ENCODE measurements around the gene MAPKAPK3.
"Not testable (repeated sequence)": the region's sequence is repeated elsewhere in the genome, so short reads cannot be mapped to it uniquely, and the experiment has no call there.

Gene MAPKAPK3

GRCh38 chr3:50656417-50657195, 39.7 kb downstream of the MAPKAPK3 start:
- no peak for DNase-seq (ENCODE audit: low spot score)

DNA sequence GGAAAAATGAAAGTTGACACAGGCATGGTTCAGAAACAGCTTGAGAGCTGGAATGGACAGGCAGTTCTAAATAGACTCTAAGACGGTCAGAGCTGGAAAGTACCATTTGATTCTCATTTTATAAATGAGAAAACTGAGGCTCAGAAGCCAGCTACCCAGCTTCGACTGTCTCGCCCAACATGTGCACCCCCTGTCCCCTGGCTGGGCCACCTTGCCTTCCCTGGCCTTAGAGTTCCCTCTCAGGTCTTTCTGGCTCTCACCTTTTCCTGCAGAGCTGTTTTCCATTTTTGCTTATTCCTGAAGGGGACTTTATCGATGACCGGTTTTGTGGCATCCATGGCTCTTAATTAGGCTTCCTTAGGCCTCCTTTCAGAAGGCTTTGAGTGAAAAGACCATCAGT, 40.5 kb downstream of the MAPKAPK3 start:
- no peak for DNase-seq (ENCODE audit: low spot score)

GRCh38 chr3:50657816-50658215, 40.9 kb downstream of the MAPKAPK3 start:
- DNase-seq (ENCODE audit: low spot score): no peak

DNA sequence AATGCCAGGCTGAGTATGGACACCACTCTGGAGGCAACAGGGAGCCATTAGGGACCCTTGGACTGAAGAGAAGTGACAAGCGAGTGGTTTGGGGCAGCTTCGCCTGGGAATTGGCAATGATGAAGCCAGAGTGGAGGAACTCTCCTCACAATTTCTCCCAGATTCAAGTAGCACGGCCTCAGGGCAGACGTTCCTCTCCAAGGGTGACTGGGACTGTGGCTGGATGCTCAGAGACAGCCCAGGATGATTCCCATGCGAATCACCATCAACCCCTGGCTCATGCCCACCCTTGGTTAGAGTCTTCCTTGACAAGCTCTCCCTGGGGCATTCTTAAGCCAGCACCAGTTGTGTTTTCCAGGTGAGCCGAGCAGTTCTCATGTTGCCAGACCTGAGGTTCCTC, 41.5 kb downstream of the MAPKAPK3 start:
- no peak for DNase-seq (ENCODE audit: low spot score)

DNA sequence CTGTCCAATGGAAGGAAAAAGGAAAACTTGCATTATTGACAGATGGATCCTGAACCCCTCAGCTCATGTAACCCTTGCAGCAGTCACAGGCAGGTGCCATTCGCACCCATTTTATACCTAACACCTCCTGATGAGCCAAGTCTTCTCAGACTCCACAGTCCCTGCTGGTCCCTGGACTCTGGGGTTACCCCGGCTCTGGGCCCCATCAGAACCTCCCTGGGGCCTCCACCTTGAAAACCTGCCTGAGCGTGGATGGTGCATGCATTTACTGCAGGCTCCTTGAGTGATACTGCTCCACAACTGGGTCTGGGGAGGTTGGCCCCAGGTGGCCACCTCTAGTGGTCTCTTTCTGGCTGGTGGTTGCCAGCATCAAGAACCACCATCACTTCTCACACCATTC, 41.9 kb downstream of the MAPKAPK3 start:
- DNase-seq (ENCODE audit: low spot score): no peak

- DNase-seq (ENCODE audit: low spot score): no peak
Measured at GRCh38 chr3:50660386-50660785, 43.4 kb downstream of the MAPKAPK3 start.

DNA sequence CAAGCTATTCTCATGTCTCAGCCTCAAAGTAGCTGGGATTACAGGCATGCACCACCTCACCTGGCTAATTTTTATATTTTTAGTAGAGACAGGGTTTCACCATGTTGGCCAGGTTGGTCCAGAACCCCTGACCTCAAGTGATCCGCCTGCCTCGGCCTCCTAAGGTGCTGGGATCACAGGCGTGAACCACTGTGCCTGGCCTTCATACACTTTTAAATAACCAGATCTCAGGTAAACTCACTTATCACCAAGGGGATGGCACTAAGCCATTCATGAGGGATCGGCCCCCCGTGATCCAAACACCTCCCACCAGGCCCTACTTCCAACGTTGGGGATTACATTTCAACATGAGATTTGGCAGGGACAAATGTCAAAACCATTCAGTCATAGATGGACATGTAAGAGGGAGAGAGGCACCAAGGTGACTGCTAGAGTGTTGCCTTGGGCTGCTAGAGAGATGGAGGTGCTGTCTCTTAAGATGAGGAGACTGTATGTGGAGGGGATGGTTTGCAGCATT, 44.4 kb downstream of the MAPKAPK3 start:
- DNase-seq (ENCODE audit: low spot score): no peak

GRCh38 chr3:50662408-50662807, 45.5 kb downstream of the MAPKAPK3 start:
- DNase-seq (ENCODE audit: low spot score): no peak

DNA sequence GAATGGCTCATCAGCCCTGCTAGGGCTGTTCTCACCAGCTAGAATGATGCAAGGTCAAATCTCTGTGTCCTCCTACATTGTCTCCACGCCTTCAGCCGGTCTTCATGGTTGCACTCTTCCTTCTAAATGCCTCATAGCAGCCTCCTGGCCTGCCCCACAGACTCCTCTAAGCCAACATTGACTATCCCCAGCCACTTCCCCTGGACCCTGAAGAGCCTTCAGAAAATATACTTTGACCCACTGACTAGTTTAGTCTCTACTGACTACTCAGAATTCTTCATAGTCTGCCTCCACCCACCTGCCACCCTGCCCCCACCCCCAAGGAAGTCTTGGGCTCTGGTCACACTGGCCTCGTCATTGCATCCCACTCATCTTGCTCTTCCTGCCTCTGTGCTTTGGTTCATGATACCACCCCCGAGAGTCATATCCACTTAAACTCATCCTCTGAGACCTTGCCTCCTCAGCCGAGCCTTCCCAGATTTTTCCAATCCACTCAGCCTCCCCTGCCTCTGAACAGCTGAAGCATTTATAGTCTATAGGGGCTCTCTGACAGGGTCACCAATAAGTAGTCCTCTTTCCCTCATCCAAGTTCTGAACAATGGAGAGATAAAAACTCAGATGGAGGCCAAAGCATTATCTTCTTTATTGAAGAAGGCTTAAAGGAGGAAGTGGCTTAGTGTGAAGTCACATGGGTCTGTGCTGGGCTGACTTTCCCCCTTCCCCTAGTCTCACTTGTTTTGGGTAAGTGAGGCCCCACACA, 48.3 kb downstream of the MAPKAPK3 start:
- DNase-seq (ENCODE audit: low spot score): no peak

DNA sequence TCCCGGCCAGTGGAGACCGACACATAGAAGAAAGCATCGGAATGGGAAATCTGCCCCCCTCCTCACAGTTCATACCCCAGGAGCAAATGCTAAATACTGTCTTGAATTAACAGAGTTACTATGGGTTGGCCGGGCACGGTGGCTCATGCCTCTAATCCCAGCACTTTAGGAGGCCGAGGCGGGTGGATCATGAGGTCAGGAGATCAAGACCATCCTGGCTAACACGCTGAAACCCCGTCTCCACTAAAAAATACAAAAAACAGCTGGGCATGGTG, 48.8 kb downstream of the MAPKAPK3 start:
- not testable (repeated sequence) for DNase-seq (ENCODE audit: low spot score)

DNA sequence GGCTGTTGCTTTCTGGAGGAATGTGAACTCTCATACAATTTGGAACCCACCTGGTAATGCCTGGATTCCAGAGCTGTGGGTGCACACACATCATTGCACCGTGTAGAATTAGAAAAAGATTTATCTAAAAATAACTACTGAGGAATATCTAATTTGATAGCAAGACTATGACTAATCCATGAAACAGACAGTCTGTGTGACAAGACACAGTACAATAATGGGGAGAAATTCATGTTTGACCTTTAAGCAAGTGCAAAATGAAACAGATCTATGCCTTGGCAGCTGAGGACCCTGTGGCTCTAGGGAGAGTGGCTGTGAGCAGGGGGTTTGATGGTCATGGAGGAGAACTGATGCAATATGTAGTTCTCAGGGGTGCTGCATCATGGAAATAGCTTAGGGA, 49.9 kb downstream of the MAPKAPK3 start:
- DNase-seq (ENCODE audit: low spot score): no peak

DNA sequence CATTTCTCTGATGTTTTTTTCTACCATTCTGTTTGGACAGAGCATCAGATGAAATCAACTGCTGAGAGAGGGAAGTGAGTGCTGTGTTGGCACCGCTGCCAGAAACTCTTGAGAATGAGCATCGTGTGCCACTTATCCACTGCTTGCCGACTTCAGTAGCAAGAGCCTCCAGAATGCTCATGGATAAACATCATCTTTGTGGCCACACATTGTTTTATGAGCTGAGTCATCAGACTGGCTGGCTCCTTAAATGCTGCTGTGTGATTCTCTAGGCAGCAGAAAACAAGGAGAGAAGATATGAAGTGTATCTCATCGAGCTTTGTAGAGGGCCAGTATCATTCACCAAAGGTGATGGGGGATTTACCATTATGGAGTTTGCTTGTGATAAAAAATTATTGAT, 54.4 kb downstream of the MAPKAPK3 start:
- DNase-seq (ENCODE audit: low spot score): peak; percentile 78

DNA sequence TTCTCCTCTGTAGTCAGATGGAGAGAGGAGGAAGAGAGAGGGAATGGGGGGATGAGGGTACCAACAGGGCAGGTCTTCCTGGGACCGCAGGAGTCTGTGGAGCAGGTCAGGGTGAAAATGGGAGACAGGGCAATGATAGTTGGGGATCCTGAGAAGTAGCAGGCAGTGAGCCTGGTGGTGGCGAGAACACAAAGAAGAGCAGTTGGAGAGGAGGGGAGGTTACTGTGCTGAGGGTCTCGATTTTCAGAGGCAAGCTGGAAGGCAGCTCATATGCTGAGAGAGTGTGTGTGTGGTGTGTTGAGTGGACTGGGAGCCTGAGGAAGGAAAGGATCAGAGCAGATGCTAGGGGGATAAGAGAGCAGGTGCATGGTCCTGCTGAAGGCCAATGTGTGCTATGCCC, 55.7 kb downstream of the MAPKAPK3 start:
- DNase-seq (ENCODE audit: low spot score): no peak

DNA sequence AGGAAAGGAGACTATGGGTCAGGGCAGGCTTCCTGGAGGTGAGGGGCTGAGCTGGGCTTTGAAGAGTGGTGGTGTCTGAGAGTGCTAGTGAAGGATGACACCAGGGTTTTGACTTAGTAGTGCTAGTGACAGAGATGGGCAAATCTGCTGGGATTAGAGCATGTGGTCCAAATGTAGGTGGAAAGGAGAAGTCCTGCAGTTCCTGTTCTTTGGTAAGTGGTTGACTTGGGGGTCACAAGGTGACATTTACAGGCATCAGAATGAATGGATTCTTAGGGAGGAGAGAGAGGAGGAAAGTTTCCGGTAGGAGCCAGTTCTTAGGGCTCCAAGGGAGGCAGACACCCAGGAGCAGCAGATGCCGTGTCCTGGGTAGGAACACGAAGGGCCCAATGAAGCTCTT, 57.0 kb downstream of the MAPKAPK3 start:
- no peak for DNase-seq (ENCODE audit: low spot score)

DNA sequence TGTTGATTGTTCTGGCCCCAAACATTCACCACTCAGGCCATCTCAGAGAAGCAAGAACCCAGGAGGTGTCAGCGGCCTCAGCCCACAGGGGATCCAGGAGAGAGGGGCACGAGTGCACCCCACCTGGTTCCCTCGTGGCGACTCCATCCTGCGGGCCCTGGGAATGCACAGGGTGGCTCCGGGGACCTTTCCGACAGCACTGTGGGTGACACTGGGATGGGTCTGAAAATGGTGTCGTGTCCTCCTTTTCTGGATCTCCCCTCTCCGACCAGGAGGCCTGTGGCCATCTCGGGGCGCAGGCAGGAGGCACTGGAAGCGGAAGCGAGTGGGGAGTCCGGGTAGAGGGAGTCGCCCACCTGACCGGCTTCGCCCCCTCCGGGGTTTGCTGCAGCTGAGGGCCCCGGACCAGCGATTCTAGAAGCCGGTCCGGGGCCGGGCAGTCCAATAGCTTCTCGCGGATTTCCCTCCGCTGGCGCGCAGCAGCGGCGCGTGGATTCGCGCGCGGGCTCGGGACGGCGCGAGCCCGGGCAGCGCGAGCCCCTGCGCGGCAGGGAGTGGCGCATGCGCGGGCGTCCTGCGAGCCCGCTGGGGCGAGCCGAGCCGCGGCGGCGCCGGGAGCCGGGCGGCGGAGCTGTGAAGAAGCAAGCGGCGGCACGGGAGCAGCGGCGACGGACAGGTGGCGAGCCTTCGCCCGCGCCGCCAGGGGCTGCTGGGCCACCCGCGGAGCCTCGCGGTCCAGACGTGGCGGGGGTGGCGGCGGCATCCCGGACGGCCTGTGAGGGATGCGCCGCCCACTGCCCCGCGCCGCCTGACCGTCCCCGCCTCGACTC, 57.6 kb downstream of the MAPKAPK3 start, which contains the start of gene DOCK3:
Gene DOCK3 (plus strand): TSS at position 579 of the 830 bp plus-strand sequence. CDS start 337 bp downstream, outside the sequence.
- DNase-seq (ENCODE audit: low spot score): peak; percentile 25

- no peak for DNase-seq (ENCODE audit: low spot score)
Measured at GRCh38 chr3:50675179-50676030, 58.5 kb downstream of the MAPKAPK3 start.

DNA sequence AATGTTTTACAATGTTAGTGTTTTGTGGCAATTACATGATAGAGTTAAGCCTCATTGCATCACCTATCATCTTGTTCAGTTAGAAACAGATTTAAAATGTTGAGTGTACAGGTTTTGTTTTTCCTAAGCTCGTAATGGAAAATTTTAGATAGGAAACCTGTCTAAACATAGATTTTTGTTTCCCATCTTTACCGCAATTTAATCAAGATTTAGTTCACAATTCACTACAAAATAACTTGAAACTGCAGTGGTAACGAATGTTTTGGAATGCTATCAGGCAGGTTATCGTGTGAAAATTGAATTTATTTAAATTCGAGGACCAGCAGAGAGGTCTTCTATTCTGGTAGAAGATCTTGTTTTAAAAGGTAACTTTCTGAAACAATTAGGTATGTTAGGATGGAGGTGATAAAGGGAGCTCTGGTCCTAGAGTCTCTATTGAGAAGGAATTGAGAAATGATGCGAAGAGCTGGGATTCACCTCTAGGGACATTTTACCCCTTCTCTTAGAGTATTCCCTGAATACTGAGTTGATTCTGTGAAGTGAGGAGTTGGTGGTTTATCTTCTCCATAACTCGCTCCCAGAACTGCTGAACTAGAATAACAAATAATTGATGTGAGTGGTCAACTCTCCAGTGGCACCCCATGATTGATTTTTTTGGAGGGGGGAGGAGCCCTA, 59.2 kb downstream of the MAPKAPK3 start:
- DNase-seq (ENCODE audit: low spot score): no peak

DNA sequence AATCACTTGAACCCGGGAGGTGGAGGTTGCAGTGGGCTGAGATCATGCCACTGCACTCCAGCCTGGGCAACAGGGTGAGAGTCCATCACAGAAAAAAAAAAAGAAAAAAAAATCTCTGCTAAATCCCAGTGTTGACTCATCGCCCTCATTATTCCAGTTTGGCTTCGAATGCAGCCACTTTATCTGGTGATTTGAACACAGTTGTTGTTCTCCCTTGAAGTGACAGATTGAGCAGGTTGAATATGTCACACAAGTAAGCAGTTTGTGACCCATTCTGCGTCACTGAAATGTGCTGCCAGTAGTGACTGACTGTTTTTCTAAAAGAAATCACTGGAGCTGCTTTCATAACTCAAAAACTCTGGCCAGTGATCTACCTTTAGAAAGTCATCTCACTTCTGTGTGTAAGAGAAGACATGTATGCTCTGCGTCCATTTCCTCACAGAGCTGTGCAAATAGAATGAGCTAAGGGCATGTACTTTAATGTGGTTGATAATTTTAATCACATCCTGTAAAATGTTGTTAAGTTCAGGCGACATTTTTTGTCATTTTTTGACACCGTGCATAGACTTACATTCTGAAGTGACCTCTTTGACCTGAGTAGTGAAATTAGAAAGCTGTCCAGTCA, 70.3 kb downstream of the MAPKAPK3 start:
- DNase-seq (ENCODE audit: low spot score): no peak

- no peak for DNase-seq (ENCODE audit: low spot score)
Measured at GRCh38 chr3:50687916-50688315, 71.0 kb downstream of the MAPKAPK3 start.

DNA sequence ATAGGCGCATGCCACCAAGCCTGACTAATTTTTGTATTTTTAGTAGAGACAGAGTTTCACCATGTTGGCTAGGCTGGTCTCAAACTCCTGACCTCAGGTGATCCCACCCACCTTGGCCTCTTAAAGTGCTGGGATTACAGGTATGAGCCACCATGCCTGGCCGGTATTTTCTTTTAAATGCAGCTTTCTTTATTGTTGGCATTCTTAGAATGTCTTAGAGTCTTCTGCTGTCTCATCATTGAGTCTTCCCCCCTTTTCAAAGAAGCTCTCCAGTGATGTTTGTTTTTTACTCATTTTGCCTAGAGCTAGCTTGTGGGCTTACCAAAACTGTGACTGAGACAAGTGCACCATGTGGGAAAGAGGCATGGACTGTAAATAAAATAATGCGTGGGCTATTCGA, 71.7 kb downstream of the MAPKAPK3 start:
- DNase-seq (ENCODE audit: low spot score): not testable (repeated sequence)

DNA sequence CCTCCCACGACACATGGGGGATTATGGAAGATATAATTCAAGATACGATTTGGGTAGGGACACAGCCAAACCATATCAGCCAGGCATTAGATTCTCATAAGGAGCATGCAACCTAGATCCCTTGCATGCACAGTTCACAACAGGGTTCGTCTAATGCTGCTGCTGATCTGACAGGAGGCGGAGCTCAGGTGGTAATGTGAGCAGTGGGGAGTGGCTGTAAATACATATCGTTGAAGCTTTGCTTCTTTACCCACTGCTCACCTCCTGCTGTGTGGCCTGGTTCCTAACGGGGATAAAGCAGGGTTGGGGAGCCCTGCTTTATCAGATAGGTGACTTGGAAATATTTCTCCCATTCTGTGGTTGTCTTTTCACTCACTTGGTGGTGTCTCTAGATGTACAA, 72.6 kb downstream of the MAPKAPK3 start:
- DNase-seq (ENCODE audit: low spot score): no peak

Measured in kidney capillary endothelial cell (primary cell).